C4-2B (cell line): ENCODE data around the gene FCHSD1.

Experiments used
- ZFX ChIP-seq: fragments of 450-650 bp; IDR thresholded peaks from 2 replicates; pipeline ENCODE4 v1.6.1; 2017
- TF ChIP-seq, protein P1 (sequence below): fragments of 450-650 bp; conservative IDR thresholded peaks from 2 replicates; pipeline ENCODE4 v1.5.1; 2017; ENCODE audit warnings: mild to moderate bottlenecking

DNA sequence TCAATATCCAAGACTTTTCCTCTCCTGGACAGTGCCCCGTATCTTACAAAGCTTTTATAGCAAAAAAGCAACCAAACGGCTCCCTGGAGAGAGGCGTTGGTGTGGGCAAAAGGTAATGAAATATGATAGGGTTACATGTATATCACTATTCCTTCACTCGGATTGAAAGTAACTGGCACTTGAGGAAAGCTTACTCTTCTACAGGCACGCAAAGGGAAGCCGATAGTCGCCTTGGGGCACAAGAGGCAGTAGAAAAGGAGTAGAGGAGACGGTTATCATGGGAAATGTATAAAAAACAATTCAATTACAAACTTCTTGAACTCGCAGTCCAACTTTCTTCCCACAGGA, 33.6 kb downstream of the FCHSD1 start:
- TF ChIP-seq, protein P1, sequence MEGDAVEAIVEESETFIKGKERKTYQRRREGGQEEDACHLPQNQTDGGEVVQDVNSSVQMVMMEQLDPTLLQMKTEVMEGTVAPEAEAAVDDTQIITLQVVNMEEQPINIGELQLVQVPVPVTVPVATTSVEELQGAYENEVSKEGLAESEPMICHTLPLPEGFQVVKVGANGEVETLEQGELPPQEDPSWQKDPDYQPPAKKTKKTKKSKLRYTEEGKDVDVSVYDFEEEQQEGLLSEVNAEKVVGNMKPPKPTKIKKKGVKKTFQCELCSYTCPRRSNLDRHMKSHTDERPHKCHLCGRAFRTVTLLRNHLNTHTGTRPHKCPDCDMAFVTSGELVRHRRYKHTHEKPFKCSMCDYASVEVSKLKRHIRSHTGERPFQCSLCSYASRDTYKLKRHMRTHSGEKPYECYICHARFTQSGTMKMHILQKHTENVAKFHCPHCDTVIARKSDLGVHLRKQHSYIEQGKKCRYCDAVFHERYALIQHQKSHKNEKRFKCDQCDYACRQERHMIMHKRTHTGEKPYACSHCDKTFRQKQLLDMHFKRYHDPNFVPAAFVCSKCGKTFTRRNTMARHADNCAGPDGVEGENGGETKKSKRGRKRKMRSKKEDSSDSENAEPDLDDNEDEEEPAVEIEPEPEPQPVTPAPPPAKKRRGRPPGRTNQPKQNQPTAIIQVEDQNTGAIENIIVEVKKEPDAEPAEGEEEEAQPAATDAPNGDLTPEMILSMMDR, result no peak
- TF ChIP-seq ZFX, result no peak
